GM23338 (cell line): ENCODE measurements around the gene DLGAP3. TPM values are rescaled to one million over a fixed set of nuclear protein-coding genes. Genes with fewer than 3 reads are reported as not detected.

Experiments used
- ATAC-seq: fragments of 200-7000 bp; cut with Tn5 transposase; 3 replicates; pipeline ENCODE4 v1.9.1; 2020
- DNase-seq: peaks from one replicate; pipeline ENCODE4 v3.0.0-alpha.2; 2015; ENCODE audit warnings: low spot score
- H2AFZ ChIP-seq: fragments of 200-600 bp; sonication (generic); 2 replicates; pipeline ENCODE4 v1.8.0; 2016; ENCODE audit warnings: antibody characterized with exemption, mild to moderate bottlenecking, moderate library complexity
- H3F3A ChIP-seq: fragments of 200-600 bp; sonication (generic); replicated peaks from 2 replicates; pipeline ENCODE4 v1.8.0; 2017; ENCODE audit warnings: antibody characterized with exemption, mixed run types, low read depth
- H3K27ac ChIP-seq: fragments of 200-600 bp; sonication (generic); 2 replicates; pipeline ENCODE4 v1.6.1; 2016; ENCODE audit warnings: low read depth
- H3K27me3 ChIP-seq: fragments of 200-600 bp; sonication (generic); 2 replicates; pipeline ENCODE4 v1.8.0; 2016; ENCODE audit warnings: mild to moderate bottlenecking, mixed run types, moderate library complexity; ENCODE audit not compliant: insufficient read depth
- H3K36me3 ChIP-seq: fragments of 200-600 bp; sonication (generic); 2 replicates; pipeline ENCODE4 v1.8.0; 2016; ENCODE audit warnings: mild to moderate bottlenecking; ENCODE audit not compliant: insufficient read depth
- H3K4me1 ChIP-seq: fragments of 200-600 bp; sonication (generic); 2 replicates; pipeline ENCODE4 v1.8.0; 2016; ENCODE audit warnings: mild to moderate bottlenecking, moderate library complexity; ENCODE audit not compliant: insufficient read depth
- H3K4me2 ChIP-seq: fragments of 200-600 bp; sonication (generic); 2 replicates; pipeline ENCODE4 v1.7.1; 2017; ENCODE audit warnings: mixed run types
- H3K4me3 ChIP-seq: fragments of 200-600 bp; sonication (generic); 2 replicates; pipeline ENCODE4 v1.6.1; 2016; ENCODE audit warnings: mixed run types
- H3K79me2 ChIP-seq: fragments of 200-600 bp; sonication (generic); replicated peaks from 2 replicates; pipeline ENCODE4 v1.8.0; 2017; ENCODE audit warnings: mild to moderate bottlenecking; ENCODE audit not compliant: insufficient read depth
- H3K9me2 ChIP-seq: fragments of 200-600 bp; sonication (generic); 2 replicates; pipeline ENCODE4 v1.8.0; 2017; ENCODE audit not compliant: insufficient read depth
- H4K20me1 ChIP-seq: fragments of 200-600 bp; sonication (generic); replicated peaks from 2 replicates; pipeline ENCODE4 v1.8.0; 2017; ENCODE audit warnings: mild to moderate bottlenecking; ENCODE audit not compliant: insufficient read depth
- H3K27ac Mint-ChIP-seq: 2 replicates; pipeline ENCODE4 v1.8.0; 2020; ENCODE audit warnings: inconsistent platforms, mild to moderate bottlenecking, moderate library complexity, mixed read lengths
- H3K27me3 Mint-ChIP-seq: 3 replicates; pipeline ENCODE4 v1.8.0; 2022; ENCODE audit warnings: low read depth, mild to moderate bottlenecking, moderate library complexity, mixed read lengths, inconsistent platforms; ENCODE audit not compliant: insufficient read depth, poor library complexity
- H3K36me3 Mint-ChIP-seq: 3 replicates; pipeline ENCODE4 v1.8.0; 2021; ENCODE audit warnings: low read depth, mild to moderate bottlenecking, inconsistent platforms, moderate library complexity, mixed read lengths
- H3K4me1 Mint-ChIP-seq: 3 replicates; pipeline ENCODE4 v1.8.0; 2020; ENCODE audit warnings: mild to moderate bottlenecking, inconsistent platforms, mixed read lengths
- H3K4me3 Mint-ChIP-seq: 3 replicates; pipeline ENCODE4 v1.8.0; 2021; ENCODE audit warnings: moderate library complexity, mild to moderate bottlenecking, inconsistent platforms, mixed read lengths
- H3K9me3 Mint-ChIP-seq: 3 replicates; pipeline ENCODE4 v1.8.0; 2020; ENCODE audit warnings: moderate library complexity, mild to moderate bottlenecking, inconsistent platforms, mixed read lengths
- CREB1 ChIP-seq: fragments of 250-450 bp; sonication (Bioruptor Pico); IDR thresholded peaks from 2 replicates; pipeline ENCODE4 v1.5.0; 2020; ENCODE audit warnings: low read depth, mild to moderate bottlenecking, moderate library complexity
- EZH2phosphoT487 ChIP-seq: fragments of 200-600 bp; sonication (generic); IDR thresholded peaks from one replicate; pipeline ENCODE4 v1.8.1; 2018; ENCODE audit warnings: antibody characterized with exemption; ENCODE audit not compliant: unreplicated experiment
- POLR2AphosphoS5 ChIP-seq: IDR thresholded peaks from 2 replicates; pipeline ENCODE4 v1.6.1; 2016; ENCODE audit warnings: antibody characterized with exemption, low read depth
- ZNF331 ChIP-seq: fragments of 250-450 bp; sonication (Bioruptor Pico); IDR thresholded peaks from 2 replicates; pipeline ENCODE4 v1.5.0; 2020; ENCODE audit warnings: low read depth, mild to moderate bottlenecking, moderate library complexity
- polyA plus RNA-seq: library from polyadenylated mRNA; unstranded; fragments of >200 nt; fragmentation: Nextera tagmentation; extraction: Ambion mirVana; gene quantifications from 2 replicates; pipeline ENCODE4 v1.2.1, GENCODE V29; 2016
- total RNA-seq: library from RNA; depleted of rRNA; stranded (reverse); fragments of >200 nt; shearing (Covaris generic); gene quantifications from 2 replicates; pipeline ENCODE4 v1.2.3, GENCODE V29; 2014
- TF ChIP-seq, protein P1 (sequence below), 2 experiments: fragments of 200-600 bp in 1 of 2; sonication (generic) in 1 of 2; conservative IDR thresholded peaks; 2 replicates each; pipeline versions ENCODE4 v1.5.1 to v1.6.1; 2016 to 2017; ENCODE audit warnings: antibody characterized with exemption in 2 of 2, low read depth in 2 of 2, mild to moderate bottlenecking in 2 of 2, moderate library complexity in 1 of 2
- TF ChIP-seq, protein P2 (sequence below): IDR thresholded peaks from one replicate; pipeline ENCODE4 v1.6.1; 2018; ENCODE audit warnings: antibody characterized with exemption; ENCODE audit not compliant: unreplicated experiment

Gene DLGAP3
- total and polyA plus RNA-seq, 2 experiments from 2014 or later = 7.1 to 13.7 TPM

DNA sequence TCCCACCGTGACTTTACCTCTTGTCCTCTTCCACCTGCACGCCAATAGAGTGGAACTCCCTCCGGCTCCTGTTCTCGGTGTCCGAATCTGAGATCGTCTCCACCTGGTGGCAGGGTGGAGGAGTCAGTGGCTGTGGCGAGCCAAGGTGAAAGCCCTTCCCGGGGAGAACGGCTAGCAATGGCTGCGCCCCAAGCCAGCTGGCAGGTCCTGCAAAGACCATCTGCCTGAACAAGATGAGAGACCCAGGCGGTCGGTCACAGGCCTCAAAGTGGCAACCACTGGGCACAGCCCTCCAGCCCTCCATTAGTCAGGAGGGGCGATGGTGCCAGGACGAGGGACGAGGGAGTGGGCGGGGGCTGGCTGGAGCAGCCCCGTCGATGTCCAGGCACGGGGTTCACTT, 44.5 kb downstream of the DLGAP3 start:
- peak overlapping the region; percentile 92 for H3K4me3 ChIP-seq
- H3K9me3 Mint-ChIP-seq = no peaks in the 10 kb centered on the region
- ATAC-seq (peak; percentile 78), DNase-seq (peak; percentile 86)
- no peaks in the 10 kb centered on the region; the same call in 1 of the 2 replicates for H3K27me3 ChIP-seq
- H3K4me3 Mint-ChIP-seq = peak overlapping the region; percentile 85
- H3K27ac ChIP-seq = no peak overlapping the region
- peaks cover 12% of the 10 kb centered on the region for H3K27me3 Mint-ChIP-seq
- no peaks in the 10 kb centered on the region for H3K79me2 ChIP-seq
- peaks cover 6% of the 10 kb centered on the region; the same call in 1 of the 3 replicates for H3K4me1 Mint-ChIP-seq
- H3K4me2 ChIP-seq = peak overlapping the region; percentile 90
- no peak overlapping the region for H3K27ac Mint-ChIP-seq
- H3K4me1 ChIP-seq = no peaks in the 10 kb centered on the region; the same call in 1 of the 2 replicates
- no peaks in the 10 kb centered on the region for H3K36me3 Mint-ChIP-seq
- H3K9me2 ChIP-seq = no peaks in the 10 kb centered on the region
- no peaks in the 10 kb centered on the region for H3K36me3 ChIP-seq
- H4K20me1 ChIP-seq = no peaks in the 10 kb centered on the region; the same call in none of the 2 replicates
- H3F3A ChIP-seq = 0 out of 2 replicates have a peak, but pooled peaks cover 2% of the 10 kb centered on the region
- H2AFZ ChIP-seq = peak overlapping the region; percentile 100
- no peak for TF ChIP-seq POLR2AphosphoS5
- TF ChIP-seq, protein P1, sequence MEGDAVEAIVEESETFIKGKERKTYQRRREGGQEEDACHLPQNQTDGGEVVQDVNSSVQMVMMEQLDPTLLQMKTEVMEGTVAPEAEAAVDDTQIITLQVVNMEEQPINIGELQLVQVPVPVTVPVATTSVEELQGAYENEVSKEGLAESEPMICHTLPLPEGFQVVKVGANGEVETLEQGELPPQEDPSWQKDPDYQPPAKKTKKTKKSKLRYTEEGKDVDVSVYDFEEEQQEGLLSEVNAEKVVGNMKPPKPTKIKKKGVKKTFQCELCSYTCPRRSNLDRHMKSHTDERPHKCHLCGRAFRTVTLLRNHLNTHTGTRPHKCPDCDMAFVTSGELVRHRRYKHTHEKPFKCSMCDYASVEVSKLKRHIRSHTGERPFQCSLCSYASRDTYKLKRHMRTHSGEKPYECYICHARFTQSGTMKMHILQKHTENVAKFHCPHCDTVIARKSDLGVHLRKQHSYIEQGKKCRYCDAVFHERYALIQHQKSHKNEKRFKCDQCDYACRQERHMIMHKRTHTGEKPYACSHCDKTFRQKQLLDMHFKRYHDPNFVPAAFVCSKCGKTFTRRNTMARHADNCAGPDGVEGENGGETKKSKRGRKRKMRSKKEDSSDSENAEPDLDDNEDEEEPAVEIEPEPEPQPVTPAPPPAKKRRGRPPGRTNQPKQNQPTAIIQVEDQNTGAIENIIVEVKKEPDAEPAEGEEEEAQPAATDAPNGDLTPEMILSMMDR (conservative IDR thresholded peaks at IDR 0.05; ENCODE audit: low read depth in 2 of 2) = peak; percentile 62 to 74

- no peaks in the 10 kb centered on the region for H3K9me2 ChIP-seq
- DNase-seq (no peak), ATAC-seq (no peak)
- H3K4me2 ChIP-seq = peak overlapping the region; percentile 90
- no peak overlapping the region for H3K27ac Mint-ChIP-seq
- H3F3A ChIP-seq = 0 out of 2 replicates have a peak, but pooled peaks cover 2% of the 10 kb centered on the region
- peaks cover 6% of the 10 kb centered on the region; the same call in 1 of the 3 replicates for H3K4me1 Mint-ChIP-seq
- H3K36me3 Mint-ChIP-seq = no peaks in the 10 kb centered on the region
- H3K36me3 ChIP-seq = no peaks in the 10 kb centered on the region
- no peak overlapping the region for H3K27ac ChIP-seq
- H3K4me3 ChIP-seq = peak overlapping the region; percentile 92
- peak overlapping the region; percentile 100 for H2AFZ ChIP-seq
- H3K4me3 Mint-ChIP-seq = peak overlapping the region; percentile 85
- peaks cover under 1% of the 10 kb centered on the region for H3K4me1 ChIP-seq
- H3K27me3 Mint-ChIP-seq = peaks cover 12% of the 10 kb centered on the region
- no peaks in the 10 kb centered on the region; the same call in 1 of the 2 replicates for H3K27me3 ChIP-seq
- H3K9me3 Mint-ChIP-seq = no peaks in the 10 kb centered on the region
- no peaks in the 10 kb centered on the region for H3K79me2 ChIP-seq
- no peak for TF ChIP-seq CREB1
- TF ChIP-seq POLR2AphosphoS5 = no peak
- no peak for TF ChIP-seq EZH2phosphoT487
- TF ChIP-seq, protein P2, sequence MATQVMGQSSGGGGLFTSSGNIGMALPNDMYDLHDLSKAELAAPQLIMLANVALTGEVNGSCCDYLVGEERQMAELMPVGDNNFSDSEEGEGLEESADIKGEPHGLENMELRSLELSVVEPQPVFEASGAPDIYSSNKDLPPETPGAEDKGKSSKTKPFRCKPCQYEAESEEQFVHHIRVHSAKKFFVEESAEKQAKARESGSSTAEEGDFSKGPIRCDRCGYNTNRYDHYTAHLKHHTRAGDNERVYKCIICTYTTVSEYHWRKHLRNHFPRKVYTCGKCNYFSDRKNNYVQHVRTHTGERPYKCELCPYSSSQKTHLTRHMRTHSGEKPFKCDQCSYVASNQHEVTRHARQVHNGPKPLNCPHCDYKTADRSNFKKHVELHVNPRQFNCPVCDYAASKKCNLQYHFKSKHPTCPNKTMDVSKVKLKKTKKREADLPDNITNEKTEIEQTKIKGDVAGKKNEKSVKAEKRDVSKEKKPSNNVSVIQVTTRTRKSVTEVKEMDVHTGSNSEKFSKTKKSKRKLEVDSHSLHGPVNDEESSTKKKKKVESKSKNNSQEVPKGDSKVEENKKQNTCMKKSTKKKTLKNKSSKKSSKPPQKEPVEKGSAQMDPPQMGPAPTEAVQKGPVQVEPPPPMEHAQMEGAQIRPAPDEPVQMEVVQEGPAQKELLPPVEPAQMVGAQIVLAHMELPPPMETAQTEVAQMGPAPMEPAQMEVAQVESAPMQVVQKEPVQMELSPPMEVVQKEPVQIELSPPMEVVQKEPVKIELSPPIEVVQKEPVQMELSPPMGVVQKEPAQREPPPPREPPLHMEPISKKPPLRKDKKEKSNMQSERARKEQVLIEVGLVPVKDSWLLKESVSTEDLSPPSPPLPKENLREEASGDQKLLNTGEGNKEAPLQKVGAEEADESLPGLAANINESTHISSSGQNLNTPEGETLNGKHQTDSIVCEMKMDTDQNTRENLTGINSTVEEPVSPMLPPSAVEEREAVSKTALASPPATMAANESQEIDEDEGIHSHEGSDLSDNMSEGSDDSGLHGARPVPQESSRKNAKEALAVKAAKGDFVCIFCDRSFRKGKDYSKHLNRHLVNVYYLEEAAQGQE = no peak
- TF ChIP-seq ZNF331 (CRISPR knock-in tag) = no peak
- no peaks in the 10 kb centered on the region; the same call in none of the 2 replicates for H4K20me1 ChIP-seq
These were observed 44.9 kb downstream of the DLGAP3 start for GRCh38 chr1:34884536-34884935.
